ENCODE data around the gene ACP3. TPM values are rescaled to one million over a fixed set of nuclear protein-coding genes. Genes with fewer than 3 reads are reported as not detected.

ACP3 gene
- total RNA-seq, 1 experiment from 2014 or later, result 5.8 TPM

GRCh38 chr3:132407025-132407424 is 89.8 kb downstream of the ACP3 start:
- no TSS peak for BruUV-seq (replicated peaks)

More at GRCh38 chr3:132407025-132407424, 89.8 kb downstream of the ACP3 start:
- intact Hi-C loops (cut with micrococcal nuclease; ENCODE audit: unreplicated experiment), result no loop called here
- H3K4me1 Mint-ChIP-seq (ENCODE audit: low read depth, unreplicated experiment), result no peaks in the 10 kb centered on the region
- no peak overlapping the region for H3K27ac Mint-ChIP-seq (ENCODE audit: unreplicated experiment)
- no peaks in the 10 kb centered on the region for H3K27me3 Mint-ChIP-seq (ENCODE audit: unreplicated experiment)
- H3K4me3 Mint-ChIP-seq (ENCODE audit: low read depth, unreplicated experiment), result no peak overlapping the region
- no peaks in the 10 kb centered on the region for H3K36me3 Mint-ChIP-seq (ENCODE audit: insufficient read depth, unreplicated experiment)
- TF ChIP-seq CTCF (IDR thresholded peaks at IDR 0.05; ENCODE audit: unreplicated experiment), result no peak
- CTCF ChIA-PET, result no interaction called here
- H3K9me3 Mint-ChIP-seq (ENCODE audit: low read depth, unreplicated experiment), result no peaks in the 10 kb centered on the region
- no peak for DNase-seq

Other genes with a start within 250 kb of the ACP3 start
- gene DNAJC13, start 100.1 kb downstream of the ACP3 start, total RNA-seq (2022), result 72.4 and 75.6 TPM in 2 replicates

All from Calu3 (cell line).